Stomach (tissue), 9 donors: Measurements from ENCODE around the gene GRK3. TPM values are rescaled to one million over a fixed set of nuclear protein-coding genes. Genes with fewer than 3 reads are reported as not detected.

ENCODE experiments used
- DNase-seq, 2 donors: peaks; one replicate each; pipeline versions ENCODE4 v3.0.0 to v3.0.0-alpha.2; 2013 to 2019
- H3K27ac ChIP-seq, 5 donors: fragments of 200-600 bp in 4 of 5; sonication (generic) in 4 of 5; one replicate each; pipeline ENCODE4 v1.5.1; 2013 to 2019; ENCODE audit warnings: mild to moderate bottlenecking in 1 of 5, moderate library complexity in 1 of 5
- H3K27me3 ChIP-seq, 3 donors: fragments of 200-600 bp; sonication (generic); one replicate each; pipeline ENCODE4 v1.5.1; 2017 to 2019; ENCODE audit warnings: mixed run types in 1 of 3
- H3K36me3 ChIP-seq, 4 donors: fragments of 200-600 bp; sonication (generic); 1 replicate in 3 of 4; 2 replicates in 1 of 4; pipeline ENCODE4 v1.5.1; 2016 to 2019
- H3K4me1 ChIP-seq, 4 donors: fragments of 200-600 bp; sonication (generic); one replicate each; pipeline ENCODE4 v1.5.1; 2016 to 2019
- H3K4me3 ChIP-seq, 4 donors: fragments of 200-600 bp; sonication (generic) in 3 of 4; one replicate each; pipeline ENCODE4 v1.5.1; 2016 to 2019; ENCODE audit warnings: mild to moderate bottlenecking in 1 of 4
- H3K9me3 ChIP-seq, 4 donors: fragments of 200-600 bp; sonication (generic); one replicate each; pipeline ENCODE4 v1.5.1; 2016 to 2019
- EP300 ChIP-seq: sonication (generic); formaldehyde crosslinking; IDR thresholded peaks from one replicate; pipeline ENCODE4 v1.6.1; 2017; ENCODE audit warnings: antibody characterized with exemption
- POLR2A ChIP-seq, 4 donors: fragments of 450-650 bp; IDR thresholded peaks; one replicate each; pipeline ENCODE4 v1.6.1; 2016; ENCODE audit warnings: antibody characterized with exemption in 4 of 4, control low read depth in 2 of 4, mild to moderate bottlenecking in 1 of 4, moderate library complexity in 1 of 4
- POLR2AphosphoS5 ChIP-seq, 3 donors: sonication (generic); formaldehyde crosslinking; IDR thresholded peaks; one replicate each; pipeline ENCODE4 v1.6.1; 2016; ENCODE audit warnings: antibody characterized with exemption in 3 of 3
- WGBS, 5 donors: extraction: QIAGEN DNeasy Blood & Tissue Kit in 3 of 5; methylation state at CpG; one replicate each; pipeline versions ENCODE4 v1.1.5 to v1.1.7; 2013 to 2018; 5-methylcytosine and 5-hydroxymethylcytosine counted together
- intact Hi-C: fragments of 100-400 bp; cut with DNase I; formaldehyde crosslinking; loops from one replicate; pipeline ENCODE4 v1.15.1; 2023; ENCODE audit warnings: low total_unique reads
- polyA plus RNA-seq, 3 donors: library from polyadenylated mRNA; stranded (reverse); fragments of 200-250 nt; gene quantifications; one replicate each; pipeline ENCODE4 v1.2.3, GENCODE V29; 2013
- total RNA-seq, 5 donors: library from RNA; depleted of rRNA; stranded (reverse); fragments of >200 nt; gene quantifications; one replicate each; pipeline versions ENCODE4 v1.1.0 to v1.2.3, GENCODE V29; 2014 to 2016
- TF ChIP-seq, protein P1 (sequence below), 7 experiments: fragments of 450-650 bp in 4 of 7; fragments of 200-600 bp in 3 of 7; sonication (generic) in 3 of 7; IDR thresholded peaks; one replicate each; pipeline ENCODE4 v1.5.1; 2016 to 2019; ENCODE audit warnings: antibody characterized with exemption in 7 of 7, control low read depth in 2 of 7, mild to moderate bottlenecking in 1 of 7
- donor health status: healthy with polysubstance abuse.
- donor health status: Bipolar disorder and iron deficiency.
- donor health status: healthy.

GRK3 gene
- total and polyA plus RNA-seq, 8 donors, result 0.87 to 29.5 (median 4.1) TPM

DNA sequence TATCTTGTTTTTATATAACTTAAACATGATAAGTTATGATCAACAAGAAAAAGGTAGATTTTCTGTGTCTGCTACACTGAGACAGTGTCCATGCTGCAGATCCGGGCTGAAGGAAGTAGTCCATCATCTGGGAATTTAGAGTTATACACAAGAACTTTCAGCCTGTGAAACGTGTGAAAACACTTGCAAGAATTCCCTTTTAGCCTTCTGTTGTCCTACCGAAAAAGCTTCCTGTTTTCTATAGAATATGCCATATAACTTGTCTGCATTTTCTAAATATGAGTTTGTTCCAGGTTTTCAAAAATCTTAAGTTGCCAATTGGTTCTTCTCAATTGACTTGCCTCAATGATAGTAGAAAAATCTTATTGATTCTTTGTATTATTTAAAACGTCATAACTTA, 113.2 kb downstream of the GRK3 start:
- Histone ChIP-seq H3K27ac (no peak overlapping the region), H3K9me3 (no peaks in the 10 kb centered on the region), H3K27me3 (no peaks in the 10 kb centered on the region), H3K36me3 (no peaks in the 10 kb centered on the region), H3K4me1 (no peaks in the 10 kb centered on the region), H3K4me3 (no peak overlapping the region)
- intact Hi-C loops, result no loop called here
- no peak for TF ChIP-seq EP300
- no peak for TF ChIP-seq POLR2A (IDR thresholded peaks at IDR 0.05)
- TF ChIP-seq, protein P1, sequence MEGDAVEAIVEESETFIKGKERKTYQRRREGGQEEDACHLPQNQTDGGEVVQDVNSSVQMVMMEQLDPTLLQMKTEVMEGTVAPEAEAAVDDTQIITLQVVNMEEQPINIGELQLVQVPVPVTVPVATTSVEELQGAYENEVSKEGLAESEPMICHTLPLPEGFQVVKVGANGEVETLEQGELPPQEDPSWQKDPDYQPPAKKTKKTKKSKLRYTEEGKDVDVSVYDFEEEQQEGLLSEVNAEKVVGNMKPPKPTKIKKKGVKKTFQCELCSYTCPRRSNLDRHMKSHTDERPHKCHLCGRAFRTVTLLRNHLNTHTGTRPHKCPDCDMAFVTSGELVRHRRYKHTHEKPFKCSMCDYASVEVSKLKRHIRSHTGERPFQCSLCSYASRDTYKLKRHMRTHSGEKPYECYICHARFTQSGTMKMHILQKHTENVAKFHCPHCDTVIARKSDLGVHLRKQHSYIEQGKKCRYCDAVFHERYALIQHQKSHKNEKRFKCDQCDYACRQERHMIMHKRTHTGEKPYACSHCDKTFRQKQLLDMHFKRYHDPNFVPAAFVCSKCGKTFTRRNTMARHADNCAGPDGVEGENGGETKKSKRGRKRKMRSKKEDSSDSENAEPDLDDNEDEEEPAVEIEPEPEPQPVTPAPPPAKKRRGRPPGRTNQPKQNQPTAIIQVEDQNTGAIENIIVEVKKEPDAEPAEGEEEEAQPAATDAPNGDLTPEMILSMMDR (IDR thresholded peaks at IDR 0.05), result no peak
- TF ChIP-seq POLR2AphosphoS5 (IDR thresholded peaks at IDR 0.05), result no peak
- WGBS, 5 donors, result 85 to 91% (median 88%) methylated on average over 4 of the region's 4 CpGs
- no peak for DNase-seq

DNA sequence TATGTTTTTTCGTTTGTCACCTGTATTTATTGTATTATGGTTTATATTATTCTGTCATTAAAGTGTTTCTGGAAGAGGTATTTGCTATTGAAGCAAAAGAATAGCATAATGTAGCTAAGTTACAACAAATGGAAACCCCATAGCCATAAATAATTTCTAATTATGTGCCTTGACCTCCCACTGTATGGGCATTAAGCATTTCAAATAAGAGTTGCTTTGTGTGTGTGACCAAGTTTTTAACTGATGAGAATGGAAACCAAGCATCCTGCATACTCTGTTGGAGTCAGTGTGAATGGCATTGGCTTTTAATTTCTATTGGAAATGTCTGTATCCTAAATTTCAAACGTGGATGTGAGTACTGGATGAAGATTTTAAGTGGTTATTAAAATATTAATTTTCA, 115.6 kb downstream of the GRK3 start:
- H3K27ac ChIP-seq, result no peak overlapping the region
- H3K36me3 ChIP-seq, result no peaks in the 10 kb centered on the region
- 68 to 86% (median 81%) methylated on average over 2 of the region's 2 CpGs for WGBS, 5 donors
- H3K27me3 ChIP-seq, result no peaks in the 10 kb centered on the region
- no peak overlapping the region for H3K4me3 ChIP-seq
- intact Hi-C loops, result no loop called here
- TF ChIP-seq, protein P1 (IDR thresholded peaks at IDR 0.05), result no peak
- TF ChIP-seq POLR2A (IDR thresholded peaks at IDR 0.05) (no peak), POLR2AphosphoS5 (IDR thresholded peaks at IDR 0.05) (no peak), EP300 (no peak)
- no peak for DNase-seq
- H3K9me3 ChIP-seq, result no peaks in the 10 kb centered on the region
- H3K4me1 ChIP-seq, result no peaks in the 10 kb centered on the region

DNA sequence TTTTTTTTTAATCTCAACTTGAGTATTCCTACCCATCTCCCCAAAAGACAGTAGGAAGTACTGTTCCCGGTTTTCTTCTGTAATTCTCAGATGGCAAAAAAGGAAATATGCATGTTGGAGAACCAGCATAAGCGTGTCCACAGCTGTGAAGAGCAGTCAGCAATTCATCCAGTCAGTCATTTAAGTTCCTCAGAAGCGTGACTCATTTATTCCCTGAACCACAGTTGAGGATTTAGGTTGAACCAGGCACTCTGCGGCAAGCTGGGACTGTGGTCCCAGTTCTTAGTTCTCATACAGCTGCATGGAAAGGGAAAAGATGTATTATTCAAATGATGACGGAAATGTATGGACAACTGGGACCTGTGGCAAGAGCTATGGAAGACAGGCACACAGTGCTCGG, 116.5 kb downstream of the GRK3 start:
- DNase-seq, result no peak
- Histone ChIP-seq H3K27me3 (no peaks in the 10 kb centered on the region), H3K36me3 (no peaks in the 10 kb centered on the region), H3K4me1 (no peaks in the 10 kb centered on the region), H3K27ac (no peak overlapping the region), H3K4me3 (no peak overlapping the region), H3K9me3 (no peaks in the 10 kb centered on the region)
- intact Hi-C loops, result no loop called here
- TF ChIP-seq POLR2AphosphoS5 (IDR thresholded peaks at IDR 0.05), result no peak
- TF ChIP-seq POLR2A (IDR thresholded peaks at IDR 0.05), result no peak
- 89 to 94% (median 90%) methylated on average over 6 of the region's 6 CpGs for WGBS, 5 donors

DNA sequence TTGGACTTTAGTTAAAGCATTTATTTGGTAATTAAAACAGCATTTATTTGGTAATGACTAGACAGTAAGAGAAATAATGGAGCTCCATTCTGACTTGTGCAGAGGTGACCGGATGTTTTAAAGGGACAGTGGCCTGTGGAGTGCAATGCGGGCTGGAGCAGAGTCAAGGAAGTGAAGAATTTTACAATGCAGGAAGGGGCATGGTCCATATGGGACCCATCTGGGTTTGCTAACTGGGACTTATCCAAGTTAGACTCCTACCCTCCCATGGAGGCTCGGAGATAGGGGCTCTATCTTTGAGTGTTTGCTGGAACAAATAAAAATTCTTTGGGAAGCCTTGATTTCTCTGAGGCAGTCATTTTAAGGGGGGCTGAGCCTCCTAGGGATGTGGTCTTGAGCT, 117.6 kb downstream of the GRK3 start:
- Histone ChIP-seq H3K27ac (no peak overlapping the region), H3K9me3 (no peaks in the 10 kb centered on the region), H3K36me3 (no peaks in the 10 kb centered on the region), H3K27me3 (no peaks in the 10 kb centered on the region), H3K4me1 (no peaks in the 10 kb centered on the region), H3K4me3 (no peak overlapping the region)
- TF ChIP-seq, protein P1 (IDR thresholded peaks at IDR 0.05), result no peak
- TF ChIP-seq POLR2A (IDR thresholded peaks at IDR 0.05), result no peak
- no peak for TF ChIP-seq POLR2AphosphoS5 (IDR thresholded peaks at IDR 0.05)
- TF ChIP-seq EP300, result no peak
- WGBS, 5 donors, result 81 to 92% (median 85%) methylated on average over 3 of the region's 3 CpGs
- intact Hi-C loops, result no loop called here
- no peak for DNase-seq

DNA sequence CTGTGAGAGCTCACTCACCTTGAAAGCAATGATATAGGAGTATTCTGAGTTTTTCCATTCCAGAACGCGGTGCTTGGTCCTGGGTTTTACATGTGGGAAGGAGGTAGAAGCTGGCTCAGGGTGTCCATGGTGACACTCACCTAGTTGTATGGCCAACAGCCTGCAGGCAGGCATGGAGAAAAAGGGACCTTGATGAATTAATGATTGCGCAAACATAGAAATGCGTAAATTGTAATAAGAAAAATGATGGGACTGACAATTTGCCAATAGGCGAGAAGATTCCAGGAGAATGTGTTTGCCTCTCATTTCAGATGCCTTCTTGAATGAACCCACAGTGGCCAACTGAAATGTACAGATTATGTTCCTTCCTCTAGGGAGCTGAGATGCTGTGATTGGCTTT, 124.2 kb downstream of the GRK3 start:
- Histone ChIP-seq H3K27ac (no peak overlapping the region), H3K4me3 (no peak overlapping the region), H3K4me1 (no peaks in the 10 kb centered on the region), H3K27me3 (no peaks in the 10 kb centered on the region), H3K9me3 (no peaks in the 10 kb centered on the region), H3K36me3 (peaks cover 0 to 13% (median 4%) of the 10 kb centered on the region in 4 donors)
- intact Hi-C loops, result no loop called here
- WGBS, 5 donors, result 91 to 94% (median 93%) methylated on average over 5 of the region's 5 CpGs
- TF ChIP-seq POLR2AphosphoS5 (IDR thresholded peaks at IDR 0.05), result no peak
- TF ChIP-seq EP300, result no peak
- TF ChIP-seq POLR2A (IDR thresholded peaks at IDR 0.05), result no peak
- TF ChIP-seq, protein P1 (IDR thresholded peaks at IDR 0.05), result no peak
- DNase-seq, result no peak
